Right cardiac atrium (tissue), 5 donors: ENCODE data around the gene KLHDC10. TPM values are rescaled to one million over a fixed set of nuclear protein-coding genes. Genes with fewer than 3 reads are reported as not detected.

Source experiments
- ATAC-seq, 2 donors: fragments of 200-7000 bp; cut with Tn5 transposase; one replicate each; pipeline versions ENCODE4 v1.8.0 to v1.9.1; 2020; ENCODE audit warnings: moderate library complexity in 2 of 2, mild to moderate bottlenecking in 1 of 2
- DNase-seq, 3 donors: peaks; one replicate each; pipeline ENCODE4 v3.0.0-alpha.2; 2020
- H3K27ac ChIP-seq: one replicate; pipeline ENCODE4 v1.5.1; 2013; ENCODE audit warnings: mild to moderate bottlenecking, low read length, control low read depth, moderate library complexity
- H3K27me3 ChIP-seq: one replicate; pipeline ENCODE4 v1.6.1; 2013; ENCODE audit not compliant: control insufficient read depth, insufficient read depth
- H3K4me1 ChIP-seq: one replicate; pipeline ENCODE4 v1.6.1; 2013; ENCODE audit warnings: low read length; ENCODE audit not compliant: control insufficient read depth, insufficient read depth
- H3K4me3 ChIP-seq: one replicate; pipeline ENCODE4 v1.5.1; 2013; ENCODE audit warnings: low read length, control low read depth
- H3K9me3 ChIP-seq: one replicate; pipeline ENCODE4 v1.6.1; 2013; ENCODE audit warnings: low read length; ENCODE audit not compliant: control insufficient read depth
- WGBS: extraction: QIAGEN DNeasy Blood & Tissue Kit; methylation state at CpG from one replicate; pipeline ENCODE4 v1.1.7; 2013; 5-methylcytosine and 5-hydroxymethylcytosine counted together
- intact Hi-C, 4 donors: fragments of 100-400 bp; cut with DNase I; formaldehyde crosslinking; loops; one replicate each; pipeline versions ENCODE4 v1.11.0 to v1.14.0; 2022 to 2023
- polyA plus RNA-seq: library from polyadenylated mRNA; stranded (reverse); fragments of 200-250 nt; gene quantifications from one replicate; pipeline ENCODE4 v1.2.3, GENCODE V29; 2013
- total RNA-seq, 4 donors: library from RNA; stranded (reverse); fragmentation: NEBNext Ultra II Directional; extraction: Animal tissue kit (Norgen Biotek cat#: 25700); gene quantifications; one replicate each; pipeline ENCODE4 v1.2.1, GENCODE V29; 2021
- donor health status: healthy with polysubstance abuse.
- donor health status: DM: no; HTN: yes; CAD: no.
- donor health status: DM: no; HTN: no; CAD: no.
- donor health status: DM: no; HTN: yes; CAD: no; lungs with severe emphysema.
- donor health status: DM: yes; HTN: yes; CAD: no.

The KLHDC10 gene
- total and polyA plus RNA-seq, 5 donors, result 8.6 to 29.4 (median 25.3) TPM

- H3K4me3 ChIP-seq, result no peak overlapping the region
- ATAC-seq (no peak), DNase-seq (no peak)
- 88% methylated on average over 5 of the region's 5 CpGs for WGBS
- H3K27me3 ChIP-seq, result no peaks in the 10 kb centered on the region
- intact Hi-C loops, result no loop called here
- no peaks in the 10 kb centered on the region for H3K4me1 ChIP-seq
- H3K27ac ChIP-seq, result no peak overlapping the region
- no peaks in the 10 kb centered on the region for H3K9me3 ChIP-seq
These were observed 81.5 kb downstream of the KLHDC10 start for GRCh38 chr7:130151591-130152492.

GRCh38 chr7:130152493-130153210, 82.3 kb downstream of the KLHDC10 start:
- H3K9me3 ChIP-seq, result no peaks in the 10 kb centered on the region
- DNase-seq, result no peak
- H3K4me1 ChIP-seq, result no peaks in the 10 kb centered on the region
- no peak overlapping the region for H3K4me3 ChIP-seq
- no peaks in the 10 kb centered on the region for H3K27me3 ChIP-seq
- ATAC-seq, result peak in 1 of 2 donors; percentile 4
- intact Hi-C loops, result no loop called here
- WGBS, result 74% methylated on average over 17 of the region's 17 CpGs
- no peak overlapping the region for H3K27ac ChIP-seq

- ATAC-seq (peak; percentile 12 to 36), DNase-seq (peak in 1 of 3 donors; percentile 64)
- intact Hi-C loops, result no loop called here
- no peak overlapping the region for H3K27ac ChIP-seq
- no peaks in the 10 kb centered on the region for H3K9me3 ChIP-seq
- no peak overlapping the region for H3K4me3 ChIP-seq
- H3K4me1 ChIP-seq, result no peaks in the 10 kb centered on the region
- H3K27me3 ChIP-seq, result no peaks in the 10 kb centered on the region
- 69% methylated on average over 29 of the region's 29 CpGs for WGBS
These were observed 83.0 kb downstream of the KLHDC10 start for GRCh38 chr7:130153211-130153908.

- peak; percentile 10 to 21 for ATAC-seq
- H3K9me3 ChIP-seq, result no peaks in the 10 kb centered on the region
These were observed 83.8 kb downstream of the KLHDC10 start for GRCh38 chr7:130154131-130154500.

GRCh38 chr7:130154501-130155317, 84.4 kb downstream of the KLHDC10 start:
- no peak overlapping the region for H3K27ac ChIP-seq
- WGBS, result 68% methylated on average over 31 of the region's 31 CpGs
- H3K4me1 ChIP-seq, result no peaks in the 10 kb centered on the region
- no peak overlapping the region for H3K4me3 ChIP-seq
- H3K27me3 ChIP-seq, result no peaks in the 10 kb centered on the region
- ATAC-seq, result peak; percentile 22 to 27
- H3K9me3 ChIP-seq, result no peaks in the 10 kb centered on the region
- peak in 2 of 3 donors; percentile 60 to 64 for DNase-seq
- intact Hi-C loops, result no loop called here

More at GRCh38 chr7:130154131-130154500, 83.8 kb downstream of the KLHDC10 start:
- H3K4me1 ChIP-seq, result no peaks in the 10 kb centered on the region
- H3K27ac ChIP-seq, result no peak overlapping the region
- no peak for DNase-seq
- intact Hi-C loops, result no loop called here
- H3K4me3 ChIP-seq, result no peak overlapping the region
- 48% methylated on average over 6 of the region's 6 CpGs for WGBS
- H3K27me3 ChIP-seq, result no peaks in the 10 kb centered on the region

- DNase-seq, result no peak
- intact Hi-C loops, result no loop called here
- Histone ChIP-seq H3K27me3 (no peaks in the 10 kb centered on the region), H3K4me1 (no peaks in the 10 kb centered on the region), H3K27ac (no peak overlapping the region), H3K4me3 (no peak overlapping the region), H3K9me3 (no peaks in the 10 kb centered on the region)
- WGBS, result 98% methylated on average over 7 of the region's 7 CpGs
- no peak for ATAC-seq
These were observed 85.8 kb downstream of the KLHDC10 start for GRCh38 chr7:130156140-130156539.

GRCh38 chr7:130157700-130158099, 87.4 kb downstream of the KLHDC10 start:
- Histone ChIP-seq H3K27me3 (no peaks in the 10 kb centered on the region), H3K27ac (no peak overlapping the region), H3K4me1 (no peaks in the 10 kb centered on the region), H3K9me3 (no peaks in the 10 kb centered on the region), H3K4me3 (no peak overlapping the region)
- DNase-seq, result no peak
- intact Hi-C loops, result no loop called here
- 88% methylated on average over 7 of the region's 7 CpGs for WGBS
- ATAC-seq, result no peak

GRCh38 chr7:130160023-130160422, 89.7 kb downstream of the KLHDC10 start:
- ATAC-seq (no peak), DNase-seq (no peak)
- intact Hi-C loops, result no loop called here
- Histone ChIP-seq H3K27me3 (no peaks in the 10 kb centered on the region), H3K27ac (no peak overlapping the region), H3K9me3 (no peaks in the 10 kb centered on the region), H3K4me3 (no peak overlapping the region), H3K4me1 (no peaks in the 10 kb centered on the region)
- WGBS, result 99% methylated on average over 2 of the region's 2 CpGs

- Histone ChIP-seq H3K27me3 (no peaks in the 10 kb centered on the region), H3K4me1 (no peaks in the 10 kb centered on the region), H3K27ac (no peak overlapping the region), H3K9me3 (no peaks in the 10 kb centered on the region), H3K4me3 (no peak overlapping the region)
- ATAC-seq (no peak), DNase-seq (no peak)
- intact Hi-C loops, result no loop called here
- WGBS, result 89% methylated on average over 8 of the region's 8 CpGs
These were observed 90.1 kb downstream of the KLHDC10 start for GRCh38 chr7:130160455-130160854.

- WGBS, result 92% methylated on average over 5 of the region's 5 CpGs
- ATAC-seq (no peak), DNase-seq (no peak)
- Histone ChIP-seq H3K4me1 (no peaks in the 10 kb centered on the region), H3K9me3 (no peaks in the 10 kb centered on the region), H3K4me3 (no peak overlapping the region), H3K27me3 (no peaks in the 10 kb centered on the region), H3K27ac (no peak overlapping the region)
- intact Hi-C loops, result no loop called here
These were observed 91.9 kb downstream of the KLHDC10 start for GRCh38 chr7:130162196-130162595.
